GM12878 (cell line): Measurements from ENCODE around the gene SDCCAG8. TPM values are rescaled to one million over a fixed set of nuclear protein-coding genes. Genes with fewer than 3 reads are reported as not detected.

Source experiments
- BACH1 ChIP-seq: fragments of 450-650 bp; IDR thresholded peaks from 2 replicates; pipeline ENCODE4 v1.6.1; 2017; ENCODE audit warnings: mild to moderate bottlenecking, borderline replicate concordance
- CBFB ChIP-seq: IDR thresholded peaks from 2 replicates; pipeline ENCODE4 v1.6.1; 2016; ENCODE audit warnings: antibody characterized with exemption, low read depth
- CREB1 ChIP-seq: IDR thresholded peaks from 2 replicates; pipeline ENCODE4 v1.6.1; 2012; ENCODE audit warnings: low read depth, mild to moderate bottlenecking, inconsistent platforms
- CREM ChIP-seq: IDR thresholded peaks from 2 replicates; pipeline ENCODE4 v1.6.1; 2014; ENCODE audit warnings: antibody characterized with exemption, low read depth
- DPF2 ChIP-seq: fragments of 450-650 bp; IDR thresholded peaks from 2 replicates; pipeline ENCODE4 v1.6.1; 2017; ENCODE audit warnings: mild to moderate bottlenecking
- EGR1 ChIP-seq, 2 experiments: IDR thresholded peaks; 1 replicate in 1 of 2; 2 replicates in 1 of 2; pipeline ENCODE4 v1.6.1; 2011 to 2012; ENCODE audit warnings: low read depth in 2 of 2, low read length in 2 of 2, borderline replicate concordance in 1 of 2, mild to moderate bottlenecking in 1 of 2, moderate library complexity in 1 of 2
- GATAD2B ChIP-seq: fragments of 450-650 bp; conservative IDR thresholded peaks from 2 replicates; pipeline ENCODE4 v1.6.1; 2017; ENCODE audit warnings: low read depth, mild to moderate bottlenecking, moderate library complexity
- MXI1 ChIP-seq: fragments of 150-350 bp; IDR thresholded peaks from 2 replicates; pipeline ENCODE4 v1.6.1; 2011; ENCODE audit warnings: low read depth, mild to moderate bottlenecking, inconsistent platforms, low read length, improper control_type of control experiment
- NFYA ChIP-seq: IDR thresholded peaks from 2 replicates; pipeline ENCODE4 v1.6.1; 2011; ENCODE audit warnings: low read depth, mild to moderate bottlenecking, low read length, improper control_type of control experiment, borderline replicate concordance
- PAX5 ChIP-seq: IDR thresholded peaks from 2 replicates; pipeline ENCODE4 v1.6.1; 2011; ENCODE audit warnings: low read depth, low read length, borderline replicate concordance
- POLR2AphosphoS2 ChIP-seq: IDR thresholded peaks from 2 replicates; pipeline ENCODE4 v1.6.1; 2011; ENCODE audit warnings: low read depth, mild to moderate bottlenecking, low read length, improper control_type of control experiment, moderate library complexity
- RB1 ChIP-seq: fragments of 450-650 bp; formaldehyde crosslinking; IDR thresholded peaks from 2 replicates; pipeline ENCODE4 v1.6.1; 2017; ENCODE audit warnings: mild to moderate bottlenecking, borderline replicate concordance
- SIN3A ChIP-seq: IDR thresholded peaks from 2 replicates; pipeline ENCODE4 v1.6.1; 2012; ENCODE audit warnings: low read depth, low read length, improper control_type of control experiment
- SIX5 ChIP-seq: IDR thresholded peaks from 2 replicates; pipeline ENCODE4 v1.6.1; 2011; ENCODE audit warnings: mild to moderate bottlenecking, low read depth, low read length, moderate library complexity; ENCODE audit not compliant: severe bottlenecking
- SREBF1 ChIP-seq: IDR thresholded peaks from 2 replicates; pipeline ENCODE4 v1.6.1; 2012; ENCODE audit warnings: mild to moderate bottlenecking, low read length
- SRF ChIP-seq, 2 experiments: IDR thresholded peaks; 2 replicates each; pipeline ENCODE4 v1.6.1; 2011; ENCODE audit warnings: low read depth in 2 of 2, low read length in 2 of 2, mild to moderate bottlenecking in 1 of 2, moderate library complexity in 1 of 2
- STAT1 ChIP-seq: fragments of 450-650 bp; conservative IDR thresholded peaks from 2 replicates; pipeline ENCODE4 v1.6.1; 2014; ENCODE audit warnings: antibody characterized with exemption, mild to moderate bottlenecking
- TAF1 ChIP-seq: IDR thresholded peaks from 2 replicates; pipeline ENCODE4 v1.6.1; 2011; ENCODE audit warnings: mild to moderate bottlenecking, low read depth, low read length, borderline replicate concordance
- TCF3 ChIP-seq: IDR thresholded peaks from 2 replicates; pipeline ENCODE4 v1.6.1; 2012; ENCODE audit warnings: low read depth, mild to moderate bottlenecking, low read length, borderline replicate concordance; ENCODE audit not compliant: insufficient read depth
- WRNIP1 ChIP-seq: IDR thresholded peaks from 2 replicates; pipeline ENCODE4 v1.6.1; 2011; ENCODE audit warnings: low read depth, low read length, improper control_type of control experiment, borderline replicate concordance
- ZNF207 ChIP-seq: fragments of 450-650 bp; IDR thresholded peaks from 2 replicates; pipeline ENCODE4 v1.6.1; 2014; ENCODE audit warnings: antibody characterized with exemption, mild to moderate bottlenecking, borderline replicate concordance
- ZNF217 ChIP-seq: fragments of 450-650 bp; IDR thresholded peaks from 2 replicates; pipeline ENCODE4 v1.6.1; 2017; ENCODE audit warnings: antibody characterized with exemption, mild to moderate bottlenecking
- ZNF24 ChIP-seq: fragments of 450-650 bp; IDR thresholded peaks from 2 replicates; pipeline ENCODE4 v1.6.1; 2017; ENCODE audit warnings: antibody characterized with exemption, mild to moderate bottlenecking
- polyA plus RNA-seq, 11 experiments: library from polyadenylated mRNA; depleted of rRNA in 4 of 11; unstranded in 6 of 11; stranded (reverse) in 5 of 11; fragments of >200 nt; fragmentation: Nextera tagmentation in 4 of 11; fragmentation: Illumina TruSeq in 1 of 11; extraction: Ambion mirVana in 4 of 11; extraction: Trizol in 1 of 11; gene quantifications; 1 replicate in 1 of 11; 2 replicates in 10 of 11; pipeline versions ENCODE4 v1.2.1 to v1.2.3, GENCODE V29; 2011 to 2016; ENCODE audit warnings: inconsistent platforms in 2 of 11, missing spikeins in 2 of 11, low read depth in 1 of 11
- total RNA-seq, 4 experiments: library from RNA; depleted of rRNA in 3 of 4; stranded (reverse); fragments of >200 nt in 3 of 4; fragmentation: Illumina TruSeq in 1 of 4; extraction: Trizol in 1 of 4; gene quantifications; 2 replicates each; pipeline versions ENCODE4 v1.2.1 to v1.2.3, GENCODE V29; 2013 to 2021
- TF ChIP-seq, protein P1 (sequence below): fragments of 450-650 bp; conservative IDR thresholded peaks from 2 replicates; pipeline ENCODE4 v1.6.1; 2017; ENCODE audit warnings: mild to moderate bottlenecking, moderate library complexity
- TF ChIP-seq, protein P2 (sequence below): fragments of 450-650 bp; IDR thresholded peaks from 2 replicates; pipeline ENCODE4 v1.6.1; 2017; ENCODE audit warnings: mild to moderate bottlenecking, moderate library complexity

SDCCAG8 gene
- total and polyA plus RNA-seq, 10 of the 15 experiments (the other 5 are each of a cell fraction or from before 2014, with no cell fraction given): 15.0 to 25.6 (median 20.6) TPM

DNA sequence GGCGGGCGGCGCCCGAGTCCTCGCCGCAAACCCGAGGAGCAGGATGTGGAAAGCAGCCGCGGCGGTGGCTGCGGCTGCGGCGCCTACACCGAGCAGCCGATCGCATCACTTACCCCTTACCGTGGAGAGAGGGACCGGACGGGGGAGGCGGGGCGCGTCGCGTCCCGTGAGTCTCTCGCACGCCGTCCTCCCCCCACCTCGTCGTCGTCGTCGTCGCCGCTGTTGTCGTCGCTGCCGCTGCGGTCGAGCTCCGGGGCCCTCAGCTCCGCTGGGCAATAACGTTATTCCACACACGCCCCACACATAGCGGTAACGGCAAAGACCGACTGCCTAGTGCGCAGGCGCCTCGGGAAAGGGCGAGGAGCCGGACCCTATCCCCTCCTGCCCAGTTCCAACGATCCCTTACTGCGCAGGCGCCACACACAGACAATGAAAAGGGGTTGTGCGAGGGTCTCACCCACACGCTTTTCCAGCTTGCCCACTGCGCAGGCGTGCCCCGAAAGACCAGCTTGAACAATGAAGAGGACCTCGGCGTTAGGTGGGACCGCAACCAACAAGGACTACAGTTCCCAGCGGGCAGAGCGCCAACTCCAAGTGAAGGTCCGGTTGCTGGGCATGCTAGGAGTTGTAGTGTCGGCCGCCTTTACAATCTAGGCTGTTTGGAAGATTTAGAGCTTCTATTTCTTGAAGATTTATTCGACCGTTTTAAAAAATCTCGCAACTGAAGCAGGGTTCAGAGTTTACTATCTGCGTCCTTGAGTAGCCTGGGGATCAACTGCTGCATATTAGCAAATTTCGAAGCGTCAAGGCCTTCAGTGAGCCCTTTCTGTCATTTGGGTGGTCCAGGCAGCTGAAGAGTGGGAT lies 682 bp upstream of the SDCCAG8 start, which contains the start of gene CEP170 (continued):
- TF ChIP-seq, protein P1, sequence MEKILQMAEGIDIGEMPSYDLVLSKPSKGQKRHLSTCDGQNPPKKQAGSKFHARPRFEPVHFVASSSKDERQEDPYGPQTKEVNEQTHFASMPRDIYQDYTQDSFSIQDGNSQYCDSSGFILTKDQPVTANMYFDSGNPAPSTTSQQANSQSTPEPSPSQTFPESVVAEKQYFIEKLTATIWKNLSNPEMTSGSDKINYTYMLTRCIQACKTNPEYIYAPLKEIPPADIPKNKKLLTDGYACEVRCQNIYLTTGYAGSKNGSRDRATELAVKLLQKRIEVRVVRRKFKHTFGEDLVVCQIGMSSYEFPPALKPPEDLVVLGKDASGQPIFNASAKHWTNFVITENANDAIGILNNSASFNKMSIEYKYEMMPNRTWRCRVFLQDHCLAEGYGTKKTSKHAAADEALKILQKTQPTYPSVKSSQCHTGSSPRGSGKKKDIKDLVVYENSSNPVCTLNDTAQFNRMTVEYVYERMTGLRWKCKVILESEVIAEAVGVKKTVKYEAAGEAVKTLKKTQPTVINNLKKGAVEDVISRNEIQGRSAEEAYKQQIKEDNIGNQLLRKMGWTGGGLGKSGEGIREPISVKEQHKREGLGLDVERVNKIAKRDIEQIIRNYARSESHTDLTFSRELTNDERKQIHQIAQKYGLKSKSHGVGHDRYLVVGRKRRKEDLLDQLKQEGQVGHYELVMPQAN: peak; percentile 73
- TF ChIP-seq ZNF24 (no peak), CBFB (peak; percentile 41; the same call in 1 of the 2 replicates), SIX5 (peak; percentile 98), SRF (IDR thresholded peaks at IDR 0.05; ENCODE audit: low read depth in 2 of 2, low read length in 2 of 2) (0 out of 4 replicates have a peak, but pooled peaks of 1 of the 2 experiments have one; percentile 50), TCF3 (0 out of 2 replicates have a peak, but pooled peaks have one; percentile 28), CREB1 (peak; percentile 93), SIN3A (peak; percentile 28; the same call in 1 of the 2 replicates), TAF1 (peak; percentile 49; the same call in 1 of the 2 replicates), STAT1 (0 out of 2 replicates have a peak, but pooled peaks have one; percentile 31), NFYA (no peak), CREM (peak; percentile 89), RB1 (peak; percentile 62; the same call in 1 of the 2 replicates), SREBF1 (peak; percentile 79; the same call in 1 of the 2 replicates), POLR2AphosphoS2 (peak; percentile 59; the same call in 1 of the 2 replicates), MXI1 (0 out of 2 replicates have a peak, but pooled peaks have one; percentile 21), PAX5 (0 out of 2 replicates have a peak, but pooled peaks have one; percentile 49), EGR1 (IDR thresholded peaks at IDR 0.05; ENCODE audit: borderline replicate concordance in 1 of 2, low read depth in 2 of 2, low read length in 2 of 2) (peak in 1 of 2 experiments; percentile 66; a peak in 1 of 3 replicates), ZNF217 (peak; percentile 39; the same call in 1 of the 2 replicates), GATAD2B (peak; percentile 83; the same call in 1 of the 2 replicates), DPF2 (peak; percentile 84), ZNF207 (peak; percentile 73; the same call in 1 of the 2 replicates), WRNIP1 (no peak), BACH1 (peak; percentile 93)
- TF ChIP-seq, protein P2, sequence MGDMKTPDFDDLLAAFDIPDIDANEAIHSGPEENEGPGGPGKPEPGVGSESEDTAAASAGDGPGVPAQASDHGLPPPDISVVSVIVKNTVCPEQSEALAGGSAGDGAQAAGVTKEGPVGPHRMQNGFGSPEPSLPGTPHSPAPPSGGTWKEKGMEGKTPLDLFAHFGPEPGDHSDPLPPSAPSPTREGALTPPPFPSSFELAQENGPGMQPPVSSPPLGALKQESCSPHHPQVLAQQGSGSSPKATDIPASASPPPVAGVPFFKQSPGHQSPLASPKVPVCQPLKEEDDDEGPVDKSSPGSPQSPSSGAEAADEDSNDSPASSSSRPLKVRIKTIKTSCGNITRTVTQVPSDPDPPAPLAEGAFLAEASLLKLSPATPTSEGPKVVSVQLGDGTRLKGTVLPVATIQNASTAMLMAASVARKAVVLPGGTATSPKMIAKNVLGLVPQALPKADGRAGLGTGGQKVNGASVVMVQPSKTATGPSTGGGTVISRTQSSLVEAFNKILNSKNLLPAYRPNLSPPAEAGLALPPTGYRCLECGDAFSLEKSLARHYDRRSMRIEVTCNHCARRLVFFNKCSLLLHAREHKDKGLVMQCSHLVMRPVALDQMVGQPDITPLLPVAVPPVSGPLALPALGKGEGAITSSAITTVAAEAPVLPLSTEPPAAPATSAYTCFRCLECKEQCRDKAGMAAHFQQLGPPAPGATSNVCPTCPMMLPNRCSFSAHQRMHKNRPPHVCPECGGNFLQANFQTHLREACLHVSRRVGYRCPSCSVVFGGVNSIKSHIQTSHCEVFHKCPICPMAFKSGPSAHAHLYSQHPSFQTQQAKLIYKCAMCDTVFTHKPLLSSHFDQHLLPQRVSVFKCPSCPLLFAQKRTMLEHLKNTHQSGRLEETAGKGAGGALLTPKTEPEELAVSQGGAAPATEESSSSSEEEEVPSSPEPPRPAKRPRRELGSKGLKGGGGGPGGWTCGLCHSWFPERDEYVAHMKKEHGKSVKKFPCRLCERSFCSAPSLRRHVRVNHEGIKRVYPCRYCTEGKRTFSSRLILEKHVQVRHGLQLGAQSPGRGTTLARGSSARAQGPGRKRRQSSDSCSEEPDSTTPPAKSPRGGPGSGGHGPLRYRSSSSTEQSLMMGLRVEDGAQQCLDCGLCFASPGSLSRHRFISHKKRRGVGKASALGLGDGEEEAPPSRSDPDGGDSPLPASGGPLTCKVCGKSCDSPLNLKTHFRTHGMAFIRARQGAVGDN: peak; percentile 71
